Right renal cortex interstitium (tissue), 3 donors: ENCODE data around the gene LAMA5. TPM values are rescaled to one million over a fixed set of nuclear protein-coding genes. Genes with fewer than 3 reads are reported as not detected.

Experiments used
- DNase-seq, 3 donors: peaks; one replicate each; pipeline ENCODE4 v3.0.0-alpha.2; 2013; ENCODE audit warnings: low read depth in 3 of 3, low spot score in 2 of 3
- polyA plus RNA-seq, 3 donors: library from polyadenylated mRNA; unstranded; fragments of 120-200 nt; gene quantifications; one replicate each; pipeline ENCODE4 v1.2.1, GENCODE V29; 2013; ENCODE audit not compliant: insufficient read length in 3 of 3

LAMA5 gene
- polyA plus RNA-seq, 3 donors, result 72.5 to 82.7 (median 79.9) TPM

DNA sequence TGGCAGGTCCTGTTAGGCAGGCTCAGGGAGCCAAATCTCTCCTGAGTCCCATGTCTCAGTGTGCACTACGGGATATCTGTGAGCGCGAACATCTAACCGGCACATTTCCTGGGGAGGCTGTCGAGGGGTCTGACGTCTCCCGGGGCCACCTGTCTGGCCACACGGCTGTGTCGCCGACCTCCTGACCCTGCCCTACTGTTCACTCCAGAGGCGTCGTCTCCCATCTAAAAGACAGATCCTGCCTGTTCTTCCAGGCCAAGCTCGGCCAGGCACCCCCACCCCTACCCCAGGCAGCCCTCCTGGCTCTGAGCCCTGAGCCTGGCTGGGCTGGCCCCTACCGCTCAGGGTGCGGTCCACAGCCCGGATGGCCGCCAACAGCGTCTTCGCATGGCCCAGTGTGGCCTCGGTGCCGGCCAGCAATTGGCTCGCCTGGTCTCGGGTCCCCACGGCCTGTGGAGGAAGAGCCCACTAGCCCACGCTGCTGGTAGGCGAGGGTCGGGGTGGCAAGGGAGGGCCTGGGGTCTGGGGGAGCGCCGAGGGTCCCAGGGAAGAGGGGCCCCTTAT, 47.7 kb downstream of the LAMA5 start:
- DNase-seq, result no peak

DNA sequence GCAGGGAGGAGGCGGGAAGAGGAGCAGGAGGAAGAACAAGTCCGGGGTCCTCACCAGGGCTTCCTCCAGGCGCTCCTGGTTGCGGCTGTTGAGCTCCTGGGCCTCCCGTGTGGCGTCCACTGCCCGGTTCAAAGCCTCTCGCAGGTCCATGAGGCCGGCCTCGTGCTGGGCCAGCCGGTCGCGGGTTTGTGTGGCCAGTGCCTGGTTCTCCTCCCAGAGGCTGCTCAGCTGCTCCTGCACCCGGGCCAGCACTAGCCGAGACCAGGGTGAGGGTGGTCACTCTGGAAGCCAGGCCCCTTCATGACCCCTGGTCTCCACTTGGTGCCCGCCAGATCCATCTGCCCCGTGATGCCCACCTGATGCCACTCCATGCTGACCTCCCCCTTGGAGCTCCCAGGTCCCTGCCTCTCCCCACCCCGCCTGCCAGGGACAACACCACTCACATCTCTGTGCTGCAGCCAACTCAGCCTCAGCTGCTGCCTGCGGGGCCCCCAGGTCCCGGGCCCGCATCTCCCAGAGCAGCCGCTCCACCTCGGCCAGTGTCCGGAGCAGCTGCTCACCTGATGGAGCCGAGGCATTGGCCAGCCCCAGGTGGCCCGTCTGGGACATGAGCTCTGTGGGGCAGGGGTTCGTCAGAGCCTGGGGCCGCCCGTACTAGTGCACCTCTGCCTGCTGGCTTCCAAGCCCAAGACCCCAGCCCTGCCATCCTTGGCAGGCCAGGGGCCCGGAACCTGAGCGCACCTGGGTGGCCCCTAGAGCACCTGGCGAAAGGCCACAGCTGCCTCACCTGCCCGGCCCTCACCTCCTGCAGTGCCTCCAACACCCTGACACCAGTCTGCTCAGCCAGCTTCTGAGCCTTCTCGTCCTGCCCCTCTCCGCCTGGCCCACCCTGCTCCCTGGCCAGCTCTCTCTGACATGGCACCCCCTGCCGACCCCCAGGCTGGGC, 48.4 kb downstream of the LAMA5 start:
- no peak for DNase-seq

DNA sequence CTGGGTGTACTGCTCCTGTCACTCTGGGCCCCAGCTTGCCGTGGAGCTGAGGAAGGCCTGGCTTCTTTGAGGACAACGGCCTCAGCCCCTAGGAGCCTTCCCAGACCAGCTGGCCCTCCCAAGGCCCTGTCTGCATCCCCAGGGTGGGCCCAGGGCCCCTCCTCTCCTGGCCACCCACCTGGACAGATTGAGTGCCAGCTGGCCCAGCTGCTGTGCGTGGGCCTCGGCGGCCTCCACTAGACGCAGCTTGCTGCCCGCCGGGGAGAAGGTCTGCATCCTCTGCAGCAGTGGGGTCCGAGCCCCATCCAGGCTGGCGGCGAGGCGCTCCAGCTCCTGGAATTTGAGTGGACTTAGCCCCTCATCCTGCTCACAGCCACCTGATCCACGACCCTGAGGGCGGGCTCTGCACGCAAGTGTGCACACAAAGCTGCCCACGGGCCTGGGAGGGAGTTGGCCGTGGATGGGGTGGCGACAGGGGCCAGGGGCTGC, 49.9 kb downstream of the LAMA5 start:
- no peak for DNase-seq

DNA sequence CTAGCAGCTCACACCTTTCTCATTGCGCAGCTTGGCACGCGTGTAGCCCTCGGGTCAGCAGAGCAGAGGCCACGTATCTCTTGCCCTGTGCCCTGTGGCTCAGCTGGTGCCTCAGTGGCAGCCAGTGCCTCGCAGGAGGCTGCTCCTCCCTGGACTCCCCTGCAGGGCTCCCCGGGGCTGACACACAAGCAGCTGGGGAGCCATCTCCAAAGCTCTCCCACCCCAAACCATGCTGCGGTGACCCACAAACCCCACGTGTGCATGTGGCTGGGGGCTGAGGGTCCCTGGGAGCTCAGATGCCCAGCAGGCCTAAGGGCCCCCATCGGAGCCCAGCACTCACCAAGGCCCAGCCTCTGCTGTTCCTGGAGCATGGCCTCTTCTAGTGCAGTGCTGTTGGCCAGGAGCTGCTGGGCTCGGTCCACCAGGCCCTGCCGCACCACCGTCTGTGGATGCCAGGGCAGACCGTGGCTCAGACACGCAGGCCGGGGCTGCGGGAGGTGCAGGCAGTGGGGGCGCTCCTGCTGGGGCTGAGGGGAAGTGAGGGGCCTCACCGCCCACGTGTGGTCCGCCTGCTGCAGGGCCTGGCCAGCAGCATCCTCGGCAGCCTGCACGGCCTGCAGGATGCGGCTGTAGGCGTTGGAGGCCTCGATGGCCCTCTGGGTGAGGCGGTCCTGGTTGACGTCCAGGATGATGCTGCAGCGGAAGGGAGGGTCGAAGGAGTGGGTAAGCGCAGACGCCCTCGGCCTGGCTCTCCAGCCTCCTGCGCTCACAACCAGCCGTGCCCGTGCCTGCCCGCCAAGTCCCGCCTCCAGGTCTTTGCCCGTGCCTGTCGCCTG, 50.6 kb downstream of the LAMA5 start:
- DNase-seq, result no peak

DNA sequence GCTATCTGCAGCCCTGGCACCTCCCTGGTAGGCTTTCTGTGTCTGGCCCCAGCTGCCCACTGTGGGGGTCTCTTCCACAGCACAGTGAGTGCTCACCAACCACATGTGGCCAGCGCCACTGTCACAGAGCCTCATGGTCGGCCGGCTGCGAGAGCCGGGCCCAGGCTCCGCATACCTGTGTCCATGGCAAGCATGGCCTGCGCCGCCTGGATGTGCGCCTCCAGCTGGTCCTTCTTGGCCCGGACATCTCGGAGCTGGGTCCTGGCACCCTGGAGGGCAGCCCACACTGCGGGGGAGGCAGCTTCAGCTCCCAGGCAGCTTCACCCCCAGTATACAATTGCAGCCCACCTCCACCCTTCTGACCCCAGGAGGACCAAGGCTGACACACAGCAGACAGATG, 51.3 kb downstream of the LAMA5 start:
- DNase-seq, result no peak

DNA sequence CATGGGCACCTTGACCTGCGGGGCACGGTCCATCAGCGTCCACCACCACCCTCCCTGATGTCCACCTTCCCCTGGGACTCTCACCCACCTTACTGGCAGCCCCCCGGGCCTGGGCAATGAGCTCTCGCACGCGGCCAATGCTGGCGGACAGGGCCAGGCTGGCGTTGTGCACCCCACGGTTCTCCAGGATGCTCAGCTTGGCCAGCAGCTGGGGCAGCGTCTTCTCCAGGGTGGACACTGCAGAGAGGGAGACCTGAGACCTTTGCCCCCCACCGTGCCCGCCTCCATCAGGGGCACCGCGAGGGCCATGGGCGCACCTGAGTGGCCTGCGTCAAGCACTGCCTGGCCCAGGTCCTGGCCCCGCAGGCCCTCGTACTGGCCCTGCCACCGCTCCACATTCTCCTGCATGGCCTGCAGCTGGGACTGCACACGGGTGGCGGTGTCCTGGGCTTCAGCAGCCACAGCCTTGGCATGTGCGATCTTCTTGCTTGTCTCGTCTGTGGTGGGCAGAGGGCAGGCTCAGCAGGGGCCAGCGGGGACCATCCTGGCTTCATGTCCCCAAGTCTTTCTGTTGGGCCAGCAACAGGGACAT, 52.3 kb downstream of the LAMA5 start:
- DNase-seq, result no peak

DNA sequence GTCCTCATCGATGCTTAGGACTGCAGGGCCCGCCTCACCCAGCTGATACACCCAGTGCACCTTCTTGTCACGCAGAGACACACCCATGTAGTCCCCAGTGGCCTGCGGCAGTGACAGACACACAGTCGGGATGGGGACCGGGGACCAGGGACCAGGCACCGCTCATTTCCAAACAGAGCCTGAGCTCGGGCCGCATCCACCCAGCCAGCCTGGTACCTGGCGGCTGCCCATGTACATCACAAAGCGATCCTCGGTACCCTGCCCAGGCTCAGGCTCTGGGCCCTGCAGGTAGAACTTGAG, 52.8 kb downstream of the LAMA5 start:
- no peak for DNase-seq

DNA sequence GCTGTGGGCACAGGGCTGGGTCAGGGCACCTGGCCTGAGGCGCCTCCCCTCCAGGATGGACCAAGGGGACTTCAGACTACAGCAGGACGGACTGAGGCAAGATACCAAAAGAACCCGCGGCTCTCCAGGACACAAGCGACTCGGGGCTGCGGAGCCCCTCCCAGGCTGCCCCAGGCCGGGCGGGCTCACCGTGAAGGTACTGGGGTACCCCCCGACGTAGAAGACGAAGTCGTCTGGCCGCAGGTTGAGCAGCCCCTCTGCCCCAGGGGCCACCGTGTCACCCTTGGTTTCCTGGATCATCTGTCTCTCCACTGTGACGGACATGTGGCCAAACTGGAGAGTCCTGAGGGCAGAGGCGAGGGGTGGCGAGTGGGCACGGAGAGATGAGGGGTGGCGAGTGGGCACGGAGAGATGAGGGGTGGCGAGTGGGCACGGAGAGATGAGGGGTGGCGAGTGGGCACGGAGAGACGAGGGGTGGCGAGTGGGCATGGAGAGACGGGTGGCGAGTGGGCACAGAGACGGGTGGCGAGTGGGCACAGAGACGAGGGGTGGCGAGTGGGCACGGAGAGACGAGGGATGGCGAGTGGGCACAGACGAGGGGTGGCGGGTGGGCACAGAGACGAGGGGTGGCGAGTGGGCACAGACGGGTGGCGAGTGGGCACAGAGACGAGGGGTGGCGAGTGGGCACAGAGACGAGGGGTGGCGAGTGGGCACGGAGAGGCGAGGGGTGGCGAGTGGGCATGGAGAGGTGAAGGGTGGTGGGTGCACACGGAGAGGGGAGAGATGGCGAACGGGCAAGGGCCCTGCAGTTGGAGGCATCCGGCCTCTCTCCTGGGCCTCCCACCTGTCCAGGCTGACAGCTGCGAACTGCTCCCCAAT, 53.4 kb downstream of the LAMA5 start:
- DNase-seq, result no peak

DNA sequence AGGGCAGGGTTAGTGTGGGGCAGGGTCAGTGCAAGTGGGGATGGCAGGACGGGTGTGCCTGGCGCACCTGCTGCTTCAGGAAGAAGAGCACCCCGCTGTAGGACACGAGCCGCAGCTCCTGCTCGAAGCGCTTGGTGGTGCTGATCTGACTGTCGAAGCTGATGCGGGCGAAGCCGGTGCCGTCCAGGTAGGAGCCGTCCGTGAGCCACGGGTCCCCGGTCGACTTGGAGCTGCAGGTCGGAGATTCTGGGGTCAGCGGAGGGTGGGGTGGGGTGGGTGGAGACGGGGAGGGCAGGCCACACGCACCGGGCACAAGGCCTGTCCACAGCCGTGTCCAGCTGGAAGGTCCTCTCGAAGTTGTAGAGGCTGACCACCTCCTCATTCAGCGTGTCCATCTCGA, 54.1 kb downstream of the LAMA5 start:
- no peak for DNase-seq

DNA sequence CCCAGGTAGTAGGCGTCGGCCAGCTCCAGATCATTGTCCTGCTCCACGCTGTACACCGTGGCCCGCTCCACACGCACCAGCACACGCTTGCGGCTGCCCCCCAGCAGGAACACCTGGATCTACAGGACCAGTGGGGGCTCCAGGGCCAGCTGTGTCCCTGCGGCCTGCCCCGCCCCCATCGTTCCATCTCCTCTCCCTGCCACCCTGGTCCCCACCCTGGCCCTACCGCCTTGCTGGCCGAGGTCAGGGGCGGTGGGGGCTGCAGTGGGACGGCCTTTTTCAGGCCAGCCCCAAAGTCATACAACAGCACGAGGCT, 54.5 kb downstream of the LAMA5 start:
- DNase-seq, result no peak

DNA sequence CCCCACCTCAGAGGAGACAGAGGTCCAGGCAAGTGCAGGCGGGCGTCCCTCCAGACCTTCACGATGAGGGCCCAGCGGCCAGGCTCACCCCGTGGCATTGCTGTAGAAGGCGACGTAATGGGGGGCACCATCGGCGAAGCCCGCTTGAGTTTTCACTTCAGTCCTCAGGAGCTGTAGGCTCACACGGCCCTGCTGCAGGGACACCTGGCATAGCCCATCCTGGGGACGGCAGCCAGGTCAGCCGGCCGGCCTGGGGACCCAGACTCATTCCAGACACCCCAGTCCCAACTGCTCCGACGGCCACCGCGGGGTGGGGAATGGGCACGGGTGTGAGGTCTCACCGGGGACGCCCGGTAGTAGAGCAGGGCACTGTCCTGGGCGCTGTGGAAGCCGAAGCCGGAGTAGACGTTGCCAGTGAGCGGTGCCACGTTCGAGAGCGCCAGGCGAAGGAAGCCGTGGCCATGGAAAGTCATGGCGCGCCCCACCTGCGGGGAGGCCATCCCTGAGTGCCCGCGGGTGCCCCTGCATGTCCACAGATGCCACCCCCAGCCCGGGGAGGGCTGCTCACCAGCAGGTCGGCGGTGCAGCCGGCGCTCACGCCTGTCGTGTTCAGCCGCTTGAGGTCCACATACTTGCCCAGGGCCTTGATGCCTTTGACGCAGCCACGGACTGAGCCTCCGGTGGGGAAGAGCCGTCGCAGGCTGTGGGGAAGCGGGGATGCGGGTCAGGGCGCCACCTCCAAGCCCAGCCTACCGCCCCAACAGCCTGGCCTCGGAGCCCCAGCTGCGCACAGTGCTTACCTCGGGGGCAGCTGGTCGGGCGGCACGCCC, 55.1 kb downstream of the LAMA5 start:
- DNase-seq, result no peak

DNA sequence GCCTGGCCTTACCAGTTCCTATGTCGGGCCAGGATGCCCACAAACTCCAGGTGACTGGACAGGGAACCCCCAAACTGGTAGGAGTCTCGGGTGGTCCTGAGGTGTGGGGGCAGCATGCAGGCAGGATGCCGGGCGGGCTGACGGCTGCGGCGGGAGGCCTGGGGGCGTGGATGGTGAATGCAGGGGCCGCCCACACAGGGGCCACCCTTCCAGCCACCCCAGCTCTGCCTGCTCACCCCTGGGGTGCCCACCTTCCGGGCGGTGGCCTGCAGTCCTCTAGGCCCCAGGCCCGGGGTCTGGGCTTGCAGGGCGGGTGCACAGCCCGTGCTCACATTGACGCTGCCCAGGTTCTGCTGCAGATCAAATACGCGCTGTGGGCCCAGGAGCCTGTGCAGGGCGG, 56.0 kb downstream of the LAMA5 start:
- DNase-seq, result no peak

DNA sequence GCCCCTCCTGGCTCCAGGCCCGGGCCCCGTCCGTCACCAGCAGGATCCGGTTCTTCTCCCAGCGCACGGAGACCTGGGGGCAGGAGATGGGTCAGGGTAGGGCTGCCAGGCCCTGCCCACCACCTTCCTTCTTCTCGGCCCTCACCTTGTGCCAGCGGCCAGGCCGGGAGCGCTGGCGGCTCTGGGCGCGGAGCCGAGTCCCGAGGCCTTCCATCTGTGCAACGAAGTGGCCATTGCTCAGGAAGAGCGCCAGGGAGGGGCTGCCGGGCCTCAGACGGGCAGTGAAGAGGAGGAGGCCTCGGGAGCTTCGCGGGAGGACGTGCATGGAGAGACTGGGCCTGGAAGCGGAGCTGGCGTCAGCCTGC, 56.4 kb downstream of the LAMA5 start:
- DNase-seq, result no peak

DNA sequence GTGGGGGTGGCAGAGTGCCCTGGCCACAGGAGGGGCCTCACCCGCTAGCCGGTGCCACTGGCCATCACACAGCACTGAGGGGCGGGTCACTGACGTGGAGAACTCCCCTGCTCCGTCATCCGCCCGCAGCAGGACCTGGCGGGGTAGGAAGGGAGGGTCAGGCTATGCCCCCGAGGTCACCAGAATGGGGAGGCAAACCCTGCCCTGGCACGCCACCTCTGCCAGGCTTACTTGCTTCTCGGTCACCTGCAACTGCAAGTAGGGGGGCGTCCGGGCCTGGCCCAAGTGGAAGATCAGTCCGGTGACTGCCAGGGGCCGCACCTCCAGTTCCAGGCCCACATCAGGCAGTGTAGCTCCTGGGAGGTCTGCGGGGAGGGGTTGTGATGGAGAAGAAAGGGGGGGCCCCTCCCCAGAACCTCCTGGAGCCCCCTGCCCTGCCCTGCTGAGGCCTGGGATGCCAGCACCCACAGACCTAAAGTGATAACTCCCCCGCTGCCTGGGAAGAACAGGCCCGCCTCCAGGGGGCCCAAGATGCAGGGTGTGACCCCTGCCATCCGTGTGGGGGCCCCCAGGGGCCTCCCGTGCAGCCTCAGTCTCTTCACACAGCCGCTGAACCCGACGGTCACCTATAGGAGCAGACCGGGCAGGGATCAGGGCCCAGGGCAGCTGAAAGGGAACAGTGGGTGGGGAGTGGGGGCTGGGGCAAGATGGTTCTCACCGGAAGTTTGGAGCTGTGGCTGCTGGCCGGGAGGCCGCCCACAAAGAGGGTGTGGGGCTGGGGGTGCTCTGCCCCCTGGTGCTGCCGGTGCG, 57.0 kb downstream of the LAMA5 start:
- DNase-seq, result no peak

DNA sequence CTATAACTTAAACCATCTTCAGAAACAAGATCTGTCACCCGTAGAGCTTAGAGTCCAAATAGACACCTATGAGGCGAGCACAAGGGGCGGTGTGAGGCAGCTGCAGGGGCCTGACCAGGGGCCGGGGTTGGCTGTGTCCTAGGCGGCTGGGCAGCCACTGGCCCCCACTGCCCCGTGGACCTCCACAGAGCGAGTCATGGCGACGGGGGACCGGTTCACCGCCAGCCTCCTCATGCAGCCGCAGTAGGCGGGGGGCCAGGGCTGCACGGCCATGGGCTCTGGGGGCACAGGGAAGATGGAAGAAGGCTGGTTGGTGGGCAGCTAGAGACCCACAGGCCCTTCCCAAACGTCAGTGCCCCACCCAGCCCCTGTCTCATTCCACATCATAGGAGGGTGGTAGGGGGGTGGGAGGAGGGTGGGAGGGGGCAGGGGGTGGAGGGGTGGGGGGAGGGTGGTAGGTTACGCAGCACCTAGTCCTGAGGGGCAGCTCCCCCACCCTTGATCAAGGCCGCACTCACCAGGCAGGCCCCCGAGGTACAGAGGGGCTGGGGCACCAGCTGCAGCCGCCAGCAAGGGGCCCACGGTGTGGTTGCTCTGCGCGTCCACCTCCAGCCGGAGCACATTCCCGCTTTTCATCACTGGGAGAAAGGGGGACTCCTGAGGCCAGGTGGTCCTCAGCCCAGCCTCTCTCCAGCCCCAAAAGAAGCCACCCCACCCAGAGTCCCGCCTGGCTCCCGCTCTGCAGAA, 57.7 kb downstream of the LAMA5 start:
- DNase-seq, result no peak

DNA sequence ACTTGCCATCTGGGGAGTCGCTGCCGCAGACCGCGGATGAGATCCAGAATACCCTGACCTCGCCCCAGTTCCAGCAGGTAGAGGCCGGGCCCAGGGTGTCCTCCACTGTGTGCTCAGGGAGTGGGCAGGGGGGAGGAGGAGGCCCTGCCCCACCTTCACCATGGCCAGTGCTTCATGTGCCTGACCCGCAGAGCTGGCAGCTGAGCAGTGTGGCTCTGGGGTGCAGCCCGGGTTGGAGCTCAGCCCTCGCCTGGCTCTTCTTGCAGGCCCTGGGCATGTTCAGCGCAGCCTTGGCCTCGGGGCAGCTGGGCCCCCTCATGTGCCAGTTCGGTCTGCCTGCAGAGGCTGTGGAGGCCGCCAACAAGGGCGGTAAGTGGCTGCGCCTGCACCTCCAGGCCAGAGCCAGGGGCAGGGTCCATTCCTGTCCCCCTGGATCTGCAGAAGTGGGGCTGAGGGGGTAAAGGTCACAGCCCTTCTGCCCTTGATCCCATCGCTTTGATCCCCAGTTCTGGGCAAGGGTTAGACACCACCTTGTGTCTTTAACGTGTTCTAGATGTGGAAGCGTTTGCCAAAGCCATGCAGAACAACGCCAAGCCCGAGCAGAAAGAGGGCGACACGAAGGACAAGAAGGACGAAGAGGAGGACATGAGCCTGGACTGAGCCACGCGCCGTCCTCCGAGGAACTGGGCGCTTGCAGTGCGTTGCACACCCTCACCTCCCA, 58.9 kb downstream of the LAMA5 start:
- no peak for DNase-seq
